Measurements from ENCODE around the gene INPP4A.

Gene INPP4A

DNA sequence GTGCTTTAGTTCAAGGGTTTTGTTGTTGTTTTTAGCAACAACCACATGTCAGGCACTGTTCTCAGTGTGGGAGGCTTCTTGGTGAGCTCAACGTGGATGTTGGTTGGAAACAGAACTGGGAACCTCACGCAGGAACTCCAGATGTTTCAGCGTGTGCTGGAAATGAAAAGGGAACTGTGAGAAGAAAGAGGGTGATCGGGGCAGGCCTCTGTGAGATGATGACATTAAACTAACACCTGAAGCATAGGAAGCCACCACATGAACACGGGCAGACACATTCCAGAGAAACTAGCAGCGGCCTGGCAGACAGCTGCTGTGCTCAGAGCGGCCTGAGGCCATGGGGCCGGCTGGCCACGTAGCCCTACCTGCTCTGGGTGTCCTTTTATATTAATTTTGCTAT lies 97.2 kb downstream of the INPP4A start:
- no peak for DNase-seq (ENCODE audit: low read depth)

DNA sequence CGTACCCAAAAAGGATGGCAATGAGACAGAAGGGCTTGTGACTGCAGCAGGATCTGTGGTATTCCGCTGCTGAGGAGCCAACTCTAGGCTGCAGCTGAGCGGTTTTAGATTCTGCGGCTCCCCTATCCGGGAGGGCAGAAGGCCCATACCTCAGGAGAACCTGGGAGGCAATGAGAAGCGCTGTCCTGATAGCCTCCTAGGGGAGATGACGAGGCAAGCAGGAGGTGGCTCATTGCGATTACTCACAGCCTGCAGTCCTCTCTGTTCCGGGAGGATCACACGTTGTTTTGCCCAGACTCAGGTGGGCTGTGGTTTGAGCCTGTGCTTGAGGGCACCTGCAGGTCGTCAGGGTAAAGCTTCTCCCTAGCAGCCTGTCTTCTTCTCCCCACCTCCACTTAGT lies 98.6 kb downstream of the INPP4A start:
- DNase-seq (ENCODE audit: low read depth): no peak

DNA sequence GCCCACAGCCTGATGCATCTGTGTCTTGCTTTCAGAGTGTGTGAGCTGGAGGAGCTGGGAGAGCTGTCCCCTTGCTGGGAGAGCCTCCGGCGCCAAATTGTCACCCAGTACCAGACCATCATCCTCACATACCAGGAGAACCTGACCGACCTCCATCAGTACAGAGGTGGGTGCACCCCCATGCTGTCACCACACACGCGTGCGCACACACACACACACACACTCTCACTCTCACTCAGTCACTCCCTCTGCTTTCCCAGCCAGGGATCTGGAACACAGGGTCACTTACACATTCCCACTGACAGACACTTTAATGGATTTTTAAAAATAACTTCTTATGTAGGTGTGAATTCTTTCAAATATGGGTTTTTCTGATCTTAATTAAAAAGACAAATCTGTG lies 99.2 kb downstream of the INPP4A start:
- DNase-seq (ENCODE audit: low read depth): no peak

DNA sequence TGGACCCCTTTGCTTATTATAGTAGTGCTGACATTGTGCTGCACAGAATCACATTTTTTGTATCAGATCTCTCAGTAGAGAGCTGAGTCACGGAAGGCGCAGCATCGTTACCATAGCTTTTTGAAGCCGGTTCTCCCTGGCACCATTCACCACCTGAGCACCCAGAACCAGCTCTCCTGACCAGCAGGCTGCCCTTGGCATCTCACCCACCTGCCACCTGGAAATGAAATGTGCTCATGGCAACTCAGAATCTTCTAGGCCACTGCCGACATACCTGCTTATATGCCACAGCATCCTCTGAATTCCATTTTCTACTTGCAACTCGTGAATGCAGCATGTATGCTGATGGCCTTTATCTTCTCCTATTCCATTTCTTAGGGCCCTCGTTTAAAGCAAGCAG lies 100.9 kb downstream of the INPP4A start:
- no peak for DNase-seq (ENCODE audit: low read depth)

DNA sequence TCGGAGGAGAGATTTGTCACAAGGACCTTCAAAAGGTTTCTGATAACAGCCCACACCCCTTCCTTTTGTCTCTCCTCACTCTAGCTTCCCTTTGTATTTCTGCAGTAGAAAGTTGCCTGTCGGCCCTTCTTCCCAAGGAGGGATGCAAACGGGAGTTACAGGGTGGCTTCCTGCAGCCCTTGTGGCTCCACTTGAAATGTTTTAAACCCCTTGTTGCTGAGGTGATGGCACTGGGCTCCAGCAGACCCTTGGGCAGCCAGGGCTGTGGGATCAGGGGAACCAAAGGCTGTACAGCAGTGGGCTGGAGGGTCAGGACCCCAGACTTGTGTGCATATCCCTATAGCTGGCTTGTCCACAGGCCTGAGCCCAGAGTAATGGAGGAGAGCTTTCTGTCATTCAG lies 101.5 kb downstream of the INPP4A start:
- no peak for DNase-seq (ENCODE audit: low read depth)

DNA sequence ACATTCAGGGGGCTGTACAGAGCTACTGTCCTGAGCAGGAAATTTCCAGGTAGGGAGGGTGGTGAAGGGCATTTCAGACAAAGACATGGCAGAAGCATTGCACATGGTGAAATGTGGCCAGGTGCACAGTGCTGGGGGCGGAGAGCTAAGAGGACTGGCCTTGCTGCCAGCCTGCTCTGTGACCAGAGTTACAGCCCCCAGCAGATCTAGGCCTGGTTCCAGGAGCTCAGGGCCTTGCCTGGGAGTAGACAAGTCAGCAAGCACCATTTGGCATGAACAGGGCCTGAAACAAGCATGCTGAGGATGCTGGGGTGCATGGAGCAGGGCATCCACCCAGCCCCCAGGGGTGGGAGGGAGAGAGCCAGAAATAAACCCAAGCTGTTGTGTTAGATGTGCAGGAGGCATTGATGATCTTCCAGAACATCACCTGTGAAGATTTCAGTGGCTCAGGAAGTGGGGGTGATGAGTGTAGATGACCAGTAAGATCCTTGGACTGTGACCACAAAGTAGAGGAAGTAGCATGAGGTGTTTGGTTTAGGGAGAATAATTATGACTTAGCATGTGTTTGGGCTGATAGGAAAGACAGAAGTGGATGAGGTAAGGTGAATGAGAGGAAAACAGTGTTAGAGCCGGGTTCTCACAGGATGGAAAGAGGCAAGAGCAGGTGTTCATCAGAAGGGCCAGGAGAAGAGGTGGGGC lies 102.6 kb downstream of the INPP4A start:
- DNase-seq (ENCODE audit: low read depth): no peak

DNA sequence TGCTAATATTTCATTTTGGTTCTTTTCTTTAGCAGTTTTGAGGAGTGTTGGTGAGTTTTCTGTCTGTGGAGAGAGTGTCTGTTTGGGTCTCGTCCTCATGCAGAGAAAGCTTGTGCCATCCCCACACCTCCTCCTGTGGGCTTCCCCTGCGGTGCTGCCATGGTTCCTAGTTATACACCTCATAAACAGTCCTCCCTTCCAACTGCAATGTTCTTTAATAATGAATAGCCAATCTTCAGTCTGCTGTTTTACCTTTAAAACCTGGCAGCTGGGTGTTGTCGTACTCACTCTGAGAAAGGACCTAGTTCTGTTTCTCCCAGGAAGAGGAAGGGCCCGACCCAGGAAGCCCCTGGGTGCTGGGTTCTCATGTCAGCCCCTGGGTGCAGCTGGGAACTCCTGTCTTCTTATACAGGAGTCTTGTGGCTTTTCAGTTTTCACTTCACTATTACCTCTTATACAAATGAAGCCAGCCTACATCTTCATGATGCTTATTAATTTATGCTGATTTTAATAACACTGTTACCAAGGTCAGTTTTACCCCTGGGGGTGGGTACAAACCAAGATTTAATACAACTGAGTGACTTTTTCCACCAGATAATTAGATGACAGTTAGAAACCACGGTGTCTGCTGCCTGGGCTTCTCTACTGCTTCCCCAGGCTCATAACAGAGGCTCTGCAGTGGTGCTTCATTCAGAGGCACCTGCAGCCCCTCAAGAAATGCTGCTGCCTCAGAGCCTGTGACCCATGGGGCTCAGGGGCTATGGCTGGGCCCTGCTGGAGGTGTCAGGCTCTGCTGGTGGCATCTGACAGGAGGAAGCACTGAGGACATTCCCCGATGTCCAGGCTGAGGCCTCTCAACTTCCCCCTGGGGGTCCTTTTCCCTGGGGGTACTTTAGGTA lies 104.5 kb downstream of the INPP4A start:
- DNase-seq (ENCODE audit: low read depth): no peak

DNA sequence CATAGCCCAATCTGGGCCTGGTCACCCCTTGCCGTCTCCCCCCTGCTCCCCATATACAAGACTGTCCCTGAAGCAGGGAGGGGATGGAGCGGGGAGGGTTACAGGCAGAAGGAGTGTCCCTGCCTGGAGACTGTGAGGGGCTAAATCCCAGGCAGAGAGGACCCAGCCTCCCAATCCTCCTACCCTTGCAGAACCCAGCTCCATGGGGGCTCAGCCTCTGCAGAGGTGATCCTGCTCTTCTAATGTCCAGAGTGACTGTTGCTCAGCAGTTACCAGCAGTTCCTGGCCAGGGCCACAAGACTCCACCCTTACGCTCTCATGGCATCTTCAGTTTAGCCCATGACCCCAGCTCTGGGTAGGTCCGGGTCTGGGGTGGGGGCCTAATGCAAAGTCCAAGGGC lies 105.5 kb downstream of the INPP4A start:
- DNase-seq (ENCODE audit: low read depth): no peak

DNA sequence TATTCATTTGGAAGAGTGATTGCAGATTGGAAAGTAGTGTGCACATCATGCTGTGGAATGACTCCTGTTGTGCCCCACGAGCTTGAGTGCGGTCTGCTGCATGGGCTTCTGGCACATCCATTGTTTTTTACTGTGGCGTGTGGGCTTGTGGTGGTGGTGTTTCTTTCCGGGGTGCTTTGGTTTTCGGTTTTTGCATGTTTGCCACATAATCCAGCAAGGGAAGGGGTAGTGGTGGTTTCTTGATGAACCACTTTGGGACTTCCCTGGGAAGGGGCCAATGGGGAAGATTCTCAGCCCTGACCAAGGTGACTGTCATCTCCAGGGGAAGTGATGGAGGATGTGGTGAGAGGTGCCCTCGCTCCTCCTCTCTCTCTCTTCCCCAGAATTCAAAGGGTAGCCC lies 106.7 kb downstream of the INPP4A start:
- no peak for DNase-seq (ENCODE audit: low read depth)

DNA sequence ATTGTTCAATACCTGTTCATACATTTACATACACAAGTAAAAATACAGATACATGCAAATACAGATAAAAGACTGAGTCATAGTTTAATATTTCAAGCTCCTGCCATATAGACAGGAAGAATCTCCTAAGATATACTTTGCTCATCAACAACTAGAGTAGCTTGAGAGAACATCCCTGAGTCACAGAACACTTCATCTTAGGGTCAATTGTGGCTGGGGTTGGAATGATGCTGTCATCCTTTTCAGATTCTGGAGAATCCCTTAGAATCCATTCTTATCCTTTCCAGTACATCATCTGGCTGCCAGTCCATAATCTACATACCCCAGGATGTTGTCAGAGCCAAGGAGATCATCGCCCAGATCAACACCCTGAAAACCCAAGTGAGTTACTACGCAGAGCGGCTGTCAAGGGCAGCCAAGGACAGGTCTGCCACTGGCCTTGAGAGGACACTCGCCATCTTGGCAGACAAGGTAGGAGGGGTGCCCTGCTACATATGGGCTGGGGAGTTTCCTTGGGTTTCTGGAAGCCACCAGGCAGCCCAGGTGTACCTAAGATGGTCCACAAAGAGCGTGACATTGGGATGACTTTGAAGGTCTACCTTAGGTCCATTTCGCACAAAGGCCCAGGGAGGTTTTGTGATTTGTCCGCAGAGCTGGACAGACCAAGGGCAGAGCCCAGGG lies 108.0 kb downstream of the INPP4A start:
- DNase-seq (ENCODE audit: low read depth): no peak

DNA sequence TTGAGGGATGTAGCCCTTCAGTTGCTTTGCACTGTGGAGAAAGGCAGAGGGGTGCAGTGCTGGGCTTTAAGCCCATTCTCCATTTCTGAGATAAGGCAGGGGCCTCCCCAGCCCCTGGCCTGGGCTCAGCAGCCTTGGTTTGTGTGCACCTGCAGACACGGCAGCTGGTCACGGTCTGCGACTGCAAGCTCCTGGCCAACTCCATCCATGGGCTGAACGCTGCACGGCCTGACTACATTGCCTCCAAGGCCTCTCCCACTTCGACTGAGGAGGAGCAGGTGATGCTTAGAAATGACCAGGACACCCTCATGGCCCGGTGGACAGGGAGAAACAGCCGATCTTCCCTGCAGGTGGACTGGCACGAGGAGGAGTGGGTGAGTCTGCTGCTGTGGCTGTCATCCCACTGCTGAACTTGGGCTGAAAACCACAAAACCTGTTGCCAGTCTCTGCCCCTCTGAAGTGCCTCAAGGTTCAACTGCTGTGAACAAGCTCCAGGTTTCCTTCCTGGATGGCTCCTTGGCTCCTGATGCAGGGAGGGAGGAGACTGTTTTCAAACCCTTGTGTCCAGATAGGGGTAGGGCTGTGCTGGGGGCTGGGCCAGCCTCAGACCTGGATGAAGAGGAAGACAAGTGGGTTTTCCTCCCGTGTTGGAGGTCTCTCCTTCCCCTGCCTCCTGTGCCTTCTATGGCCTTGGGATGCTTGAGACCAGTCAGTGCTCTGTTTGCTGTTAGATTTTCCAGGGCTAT lies 109.6 kb downstream of the INPP4A start:
- DNase-seq (ENCODE audit: low read depth): no peak

DNA sequence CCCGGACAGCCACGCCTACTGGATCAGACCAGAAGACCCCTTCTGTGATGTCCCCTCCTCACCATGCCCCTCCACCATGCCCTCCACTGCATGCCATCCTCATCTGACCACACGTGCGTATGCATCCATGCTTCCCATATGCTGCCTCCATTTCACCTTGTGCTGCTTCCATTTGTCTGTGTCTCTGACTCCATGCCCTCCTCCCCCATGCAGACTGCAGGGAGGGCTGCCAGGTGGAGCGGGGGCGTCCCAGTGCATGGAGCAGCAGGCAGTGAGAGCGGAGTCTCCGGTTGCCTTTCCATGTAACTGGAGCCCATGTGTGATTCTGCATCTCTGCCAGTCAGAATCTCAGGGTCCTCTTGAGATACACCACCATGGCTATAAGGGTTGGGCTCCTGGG lies 111.0 kb downstream of the INPP4A start:
- no peak for DNase-seq (ENCODE audit: low read depth)

DNA sequence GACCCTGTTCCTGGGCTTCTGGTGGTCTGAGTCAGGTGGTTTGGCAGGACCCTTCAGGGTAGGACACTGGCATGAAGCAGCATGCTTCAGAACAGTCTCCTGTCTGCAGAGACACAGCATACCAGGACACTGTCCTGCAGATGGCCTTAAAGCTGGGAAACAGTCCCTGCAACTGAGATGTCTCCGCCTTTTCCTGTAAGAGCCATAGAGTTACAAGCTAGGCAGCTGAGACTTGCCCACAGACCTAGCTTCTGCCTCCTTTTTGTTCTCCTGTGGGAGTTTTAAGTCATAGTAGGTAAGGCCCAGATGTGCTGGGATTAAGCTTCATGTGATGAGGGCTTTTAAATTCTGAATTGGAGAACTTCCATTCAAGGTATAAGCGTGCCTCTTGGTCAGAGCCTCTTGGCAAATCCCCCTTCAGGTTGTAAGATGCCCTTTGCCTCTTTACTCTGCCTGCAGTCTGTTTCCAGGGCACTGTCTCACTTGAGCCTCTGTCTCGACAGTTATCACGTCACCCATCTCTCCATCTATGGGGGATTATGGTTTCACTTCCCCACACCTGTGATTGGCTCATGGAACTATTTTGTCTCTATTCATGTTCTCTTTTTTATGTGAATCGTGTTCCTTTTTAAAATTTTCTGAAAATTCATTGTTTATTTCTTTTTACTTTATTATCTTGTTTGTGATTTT lies 111.8 kb downstream of the INPP4A start:
- no peak for DNase-seq (ENCODE audit: low read depth)

DNA sequence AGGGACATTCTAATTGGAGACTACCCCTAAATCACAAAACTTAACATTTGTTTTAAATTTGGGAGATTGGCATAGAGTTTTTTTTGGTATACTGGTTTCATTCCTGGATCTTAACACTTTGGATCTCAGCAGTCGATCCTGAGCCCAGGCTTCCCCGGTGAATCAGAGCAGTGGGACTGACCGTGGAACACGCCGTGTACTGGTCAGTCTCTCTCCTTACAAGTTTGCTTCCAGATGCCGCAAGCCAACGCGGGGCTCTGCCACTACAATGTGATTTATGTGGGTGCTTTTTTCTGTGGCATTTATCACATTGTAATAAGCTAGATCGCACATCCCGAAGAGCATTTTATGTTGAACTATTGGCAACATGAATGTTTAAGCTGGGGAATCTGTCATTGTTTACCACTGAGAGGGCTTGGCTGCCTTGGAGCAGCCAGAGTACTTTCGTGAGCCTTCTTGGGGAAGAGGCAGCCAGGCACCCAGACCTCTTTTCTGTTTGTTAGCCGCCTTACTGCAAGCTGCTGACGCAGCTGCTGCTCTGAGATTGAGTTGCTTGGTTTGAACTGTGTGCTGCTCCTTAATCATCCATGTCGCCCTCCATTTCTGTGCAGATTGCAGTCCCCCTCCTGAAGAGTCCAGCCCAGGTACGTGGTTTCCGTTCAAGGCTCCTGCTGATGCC lies 114.3 kb downstream of the INPP4A start:
- DNase-seq (ENCODE audit: low read depth): no peak

DNA sequence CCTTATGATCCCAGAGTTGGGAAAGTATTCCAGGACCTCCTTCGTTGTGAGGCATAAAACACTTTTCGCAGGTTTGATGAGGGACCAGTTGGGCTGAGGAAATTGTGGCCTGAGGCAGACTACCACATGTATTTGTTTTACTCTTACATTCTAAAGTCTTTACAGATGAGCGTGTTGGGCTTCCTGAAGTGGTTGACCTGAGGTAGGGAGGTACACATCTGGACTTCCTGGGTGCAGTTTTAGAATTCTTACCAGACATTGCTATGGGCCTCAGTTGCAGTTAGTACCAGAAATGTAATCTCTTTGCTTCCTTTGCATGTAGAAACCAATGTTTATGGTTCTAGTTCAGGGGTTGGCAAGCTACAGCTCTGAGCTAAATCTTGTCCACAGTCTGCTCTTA lies 114.9 kb downstream of the INPP4A start:
- DNase-seq (ENCODE audit: low read depth): no peak

DNA sequence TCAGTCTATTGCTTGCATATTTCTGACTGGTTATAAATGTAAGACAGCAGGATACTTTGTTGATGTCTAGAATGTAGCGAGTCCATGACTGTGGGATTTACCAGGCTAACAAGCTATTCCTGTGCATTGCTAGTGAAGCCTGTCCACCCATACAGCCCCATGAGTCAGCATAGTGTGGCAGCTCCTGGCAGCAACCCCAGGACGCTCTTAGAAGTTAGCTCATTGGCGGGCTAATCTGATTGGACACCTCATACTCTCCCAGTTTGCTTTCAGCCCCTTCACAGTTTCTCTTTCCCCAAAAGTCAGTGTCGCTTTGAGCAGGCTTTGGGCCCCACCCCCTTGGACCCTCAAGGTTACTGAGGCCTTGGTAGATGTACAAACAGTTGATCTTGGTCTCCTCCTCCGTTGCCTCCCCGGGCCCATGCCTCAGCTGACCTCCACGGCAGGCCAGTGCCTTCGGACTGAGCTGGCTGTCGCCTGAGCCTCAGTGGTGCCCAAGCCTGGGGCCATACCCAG lies 115.7 kb downstream of the INPP4A start:
- DNase-seq (ENCODE audit: low read depth): no peak

DNA sequence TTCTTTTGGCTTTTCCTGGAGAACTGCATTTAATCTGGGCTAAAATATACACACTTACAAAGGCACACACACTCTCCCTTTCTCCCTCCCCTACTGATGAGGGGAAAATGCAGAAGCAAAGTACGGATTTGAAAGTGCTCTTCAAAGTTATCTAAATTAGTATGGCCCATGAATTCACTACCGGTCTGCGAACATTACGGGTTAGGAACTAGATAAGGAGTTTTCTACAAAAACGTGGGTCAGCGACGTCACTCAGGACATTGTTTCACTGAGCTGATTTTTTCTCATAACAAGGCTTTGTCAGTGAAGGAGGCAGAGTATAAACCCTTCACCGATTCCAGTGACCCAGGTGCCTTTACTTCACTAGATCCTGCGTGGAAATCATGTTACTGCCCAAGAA lies 116.4 kb downstream of the INPP4A start:
- no peak for DNase-seq (ENCODE audit: low read depth)

DNA sequence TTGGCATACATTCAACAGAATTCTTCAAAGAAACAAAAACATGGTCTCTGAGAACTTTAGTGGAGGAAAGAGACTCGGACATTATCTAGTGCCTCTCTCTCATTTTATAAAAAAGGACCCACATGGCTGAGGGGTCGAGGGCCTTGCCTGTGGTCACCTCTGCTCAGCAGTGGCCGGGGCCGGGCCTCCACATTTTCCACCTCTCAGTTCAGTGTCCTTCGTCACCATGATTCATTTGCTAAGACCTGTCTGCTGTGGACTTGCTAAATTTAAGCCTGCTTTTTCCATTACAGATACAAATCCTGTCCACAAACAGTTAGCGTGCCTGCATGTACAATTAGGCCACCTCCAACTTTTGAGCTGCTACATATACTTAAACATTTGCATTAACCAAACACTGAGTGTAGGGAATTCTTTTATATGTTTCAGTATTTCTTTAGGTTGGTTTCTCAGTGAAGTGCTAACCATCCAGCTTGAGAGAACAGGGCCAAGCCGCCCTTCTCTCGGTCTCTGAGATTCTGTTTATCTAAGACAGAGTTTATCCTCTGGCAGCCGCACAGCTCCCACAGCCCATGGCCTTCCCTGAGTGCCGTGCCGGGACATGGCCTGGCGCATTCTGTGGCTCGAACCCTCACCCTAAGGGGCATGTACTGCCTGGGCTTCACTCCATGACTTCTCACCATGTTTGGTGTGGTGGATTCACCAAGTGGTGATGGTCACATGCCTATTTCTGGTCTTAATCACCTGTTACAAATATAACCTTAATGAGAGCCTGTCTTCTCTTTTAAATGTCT lies 117.4 kb downstream of the INPP4A start:
- no peak for DNase-seq (ENCODE audit: low read depth)

DNA sequence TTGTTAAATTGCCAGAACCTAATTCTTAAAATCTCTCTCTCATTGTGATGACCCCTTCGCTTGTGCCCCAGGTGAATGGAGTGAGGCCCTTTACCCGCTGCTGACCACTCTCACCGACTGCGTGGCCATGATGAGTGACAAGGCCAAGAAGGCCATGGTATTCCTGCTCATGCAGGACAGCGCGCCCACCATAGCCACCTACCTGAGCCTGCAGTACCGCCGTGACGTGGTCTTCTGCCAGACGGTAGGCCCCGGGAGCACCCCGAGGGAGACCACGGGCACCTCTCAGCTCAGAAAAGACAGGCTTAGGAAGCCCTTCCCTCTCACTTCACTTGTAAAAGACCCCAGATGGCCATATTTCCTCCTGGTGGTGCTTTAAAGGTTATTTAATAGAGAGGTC lies 118.7 kb downstream of the INPP4A start:
- DNase-seq (ENCODE audit: low read depth): no peak

DNA sequence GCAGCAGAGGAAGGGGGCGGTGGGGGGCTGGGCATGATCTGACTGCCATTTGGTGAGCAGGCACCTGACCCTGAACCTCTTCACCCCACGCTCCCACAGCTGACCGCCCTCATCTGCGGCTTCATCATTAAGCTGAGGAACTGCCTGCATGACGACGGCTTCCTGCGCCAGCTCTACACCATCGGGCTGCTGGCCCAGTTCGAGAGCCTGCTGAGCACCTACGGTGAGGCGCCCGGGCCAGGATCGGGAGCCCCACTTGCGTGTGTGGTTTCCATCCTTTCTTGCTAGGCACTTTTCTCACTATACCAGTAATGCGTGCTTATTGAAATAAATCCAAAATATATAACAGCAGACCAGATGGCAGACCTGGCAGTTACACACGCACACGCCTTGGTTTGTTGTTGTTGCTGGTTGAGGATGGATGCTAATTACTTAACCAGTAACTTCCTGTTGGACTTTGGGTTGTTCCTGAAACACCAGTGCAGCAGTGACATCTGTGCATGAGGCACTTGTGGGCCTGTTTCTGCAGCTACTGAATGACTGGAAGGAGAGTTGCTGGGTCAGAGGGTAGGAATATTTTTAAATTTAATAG lies 120.0 kb downstream of the INPP4A start:
- DNase-seq (ENCODE audit: low read depth): no peak
